ENCODE measurements around the gene RTRAF. TPM values are rescaled to one million over a fixed set of nuclear protein-coding genes. Genes with fewer than 3 reads are reported as not detected.

Gene RTRAF
- total RNA-seq, 1 donor from 2014 or later = 152 TPM

DNA sequence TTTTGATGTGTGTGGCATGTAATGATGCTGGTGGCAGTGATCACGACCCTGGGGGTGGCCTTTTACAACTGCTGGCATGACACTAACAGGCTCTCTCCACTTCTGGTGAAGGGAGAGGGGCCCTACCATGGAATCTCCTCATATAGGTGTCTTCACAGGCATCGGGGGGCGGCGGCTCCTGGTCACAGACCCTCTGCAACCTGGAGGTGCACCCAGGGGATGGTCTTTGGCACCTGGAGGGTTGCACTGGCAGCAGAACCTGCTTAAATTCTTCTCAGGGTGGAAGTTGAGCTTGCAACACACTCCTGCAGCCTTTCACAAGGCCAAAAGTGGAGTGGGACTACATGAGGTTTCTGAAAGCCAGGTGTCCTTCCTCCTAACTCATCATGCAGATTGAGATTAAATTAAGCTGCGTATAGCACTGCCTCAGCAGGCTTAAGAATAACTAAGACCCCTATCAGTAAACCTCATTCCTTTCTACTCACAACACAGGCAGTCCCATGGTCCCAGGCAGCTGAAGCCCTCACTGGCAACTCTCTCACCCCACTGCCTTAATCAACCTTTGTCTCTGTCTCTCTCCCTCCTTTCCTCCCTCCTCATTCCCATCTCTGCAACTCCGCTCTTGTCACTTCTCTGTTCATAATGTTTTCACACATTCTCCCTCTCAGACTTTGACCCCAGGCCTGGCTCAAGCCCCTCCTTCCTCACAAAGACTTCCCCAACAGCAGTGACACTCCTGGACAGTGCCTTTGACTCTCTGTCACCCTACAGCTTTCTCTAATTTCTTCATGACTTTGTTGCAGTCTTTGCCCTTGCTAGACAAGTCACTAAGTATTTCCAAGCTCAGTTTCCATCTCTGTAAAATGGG, 60.6 kb downstream of the RTRAF start:
- no peak for DNase-seq (ENCODE audit: low spot score)

GRCh38 chr14:52051251-52051650, 61.9 kb downstream of the RTRAF start:
- no peak for DNase-seq (ENCODE audit: low spot score)

- DNase-seq (ENCODE audit: low spot score) = no peak
Observed at GRCh38 chr14:52051871-52052270, 62.5 kb downstream of the RTRAF start.

GRCh38 chr14:52052288-52052943, 63.1 kb downstream of the RTRAF start:
- DNase-seq (ENCODE audit: low spot score) = no peak

DNA sequence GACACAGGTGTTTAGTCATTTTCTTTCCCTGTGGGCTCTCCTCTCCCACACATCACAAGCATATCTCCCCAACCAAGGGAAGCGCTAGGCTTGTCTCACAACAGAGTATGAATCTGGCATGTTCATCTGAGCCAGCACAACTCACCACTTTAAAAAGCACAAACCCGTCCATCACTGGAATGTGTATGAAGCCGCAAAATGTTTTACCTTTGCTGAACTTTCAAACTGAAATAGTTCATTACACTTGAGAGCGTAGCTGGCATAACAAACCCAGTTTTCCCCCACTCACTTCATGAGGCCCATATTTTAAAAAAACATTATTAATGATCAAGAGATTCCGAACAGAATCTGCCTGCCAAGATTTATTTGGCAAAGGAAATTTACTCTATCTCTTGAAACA, 63.7 kb downstream of the RTRAF start:
- DNase-seq (ENCODE audit: low spot score) = no peak

DNA sequence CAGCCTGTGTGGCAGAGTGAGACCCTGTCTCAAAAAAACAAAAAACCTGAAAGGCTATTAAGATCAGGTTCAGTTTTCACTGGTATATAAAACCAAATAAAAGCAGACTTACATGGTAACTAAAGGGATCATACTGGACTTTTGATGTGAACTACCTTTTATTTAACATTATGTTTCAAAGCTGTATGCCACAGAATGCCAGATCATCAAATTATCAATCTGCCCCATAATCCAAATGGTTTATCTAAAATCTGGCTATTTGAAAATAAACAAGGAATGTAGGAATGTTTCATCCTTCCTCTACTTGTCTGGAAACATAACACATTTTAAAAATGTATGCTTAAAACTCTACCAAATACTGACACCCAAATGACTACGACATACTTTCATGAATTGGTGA, 65.3 kb downstream of the RTRAF start:
- DNase-seq (ENCODE audit: low spot score) = no peak

DNA sequence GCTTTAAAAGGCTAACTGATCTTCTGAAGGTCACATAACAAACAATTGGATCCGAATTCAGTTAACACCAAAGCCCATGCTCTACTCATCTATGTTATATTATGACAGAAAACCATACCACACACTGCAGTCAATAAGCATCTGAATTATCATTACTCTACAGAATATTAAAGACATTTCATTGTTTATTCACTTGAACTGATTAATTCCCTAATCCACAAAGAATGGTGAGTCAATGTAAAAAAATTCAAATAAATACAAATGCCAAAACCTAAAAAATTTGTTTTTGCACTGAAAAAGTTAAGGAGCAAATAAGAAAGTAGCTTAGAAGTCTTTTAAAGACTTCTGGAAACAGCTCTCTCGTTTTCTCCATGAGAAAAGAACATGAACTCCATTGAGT, 65.8 kb downstream of the RTRAF start:
- no peak for DNase-seq (ENCODE audit: low spot score)

DNA sequence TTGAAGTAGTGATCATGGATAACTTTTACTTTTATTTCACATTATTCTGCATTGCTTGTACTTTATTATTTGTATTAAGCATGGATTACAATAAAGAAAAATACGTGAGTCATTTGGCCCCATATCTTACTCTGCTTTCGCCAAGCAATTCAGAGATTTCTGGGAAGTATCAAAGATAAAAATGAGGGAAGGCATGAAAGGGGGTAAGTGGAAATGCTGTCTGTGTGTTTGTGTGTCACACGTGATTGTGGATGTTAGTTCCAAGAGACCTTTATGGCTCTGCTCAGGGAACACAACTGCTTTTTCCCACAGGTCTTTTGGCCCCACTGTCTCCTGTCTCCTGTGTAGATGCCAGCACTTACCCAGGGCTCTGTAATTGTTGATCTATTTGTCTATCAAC, 69.0 kb downstream of the RTRAF start:
- no peak for DNase-seq (ENCODE audit: low spot score)

DNA sequence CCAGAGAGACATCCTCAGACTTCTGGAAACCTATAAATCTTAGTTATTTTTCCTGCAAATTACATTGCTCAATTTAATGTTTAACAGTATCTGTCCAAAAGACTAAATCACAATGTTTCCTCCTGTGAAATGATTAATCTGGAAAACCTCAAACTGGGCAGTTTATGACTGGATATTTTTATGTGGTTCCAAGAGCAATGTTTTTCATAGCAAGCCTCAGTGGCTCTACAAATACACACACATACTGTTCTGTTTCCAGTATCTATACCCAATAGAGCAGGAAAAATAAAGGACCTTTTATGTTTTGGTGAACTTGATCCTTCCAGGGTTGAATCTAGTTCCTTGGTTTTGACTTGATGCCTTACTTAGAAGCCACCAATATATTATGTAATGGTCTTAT, 70.3 kb downstream of the RTRAF start:
- DNase-seq (ENCODE audit: low spot score) = no peak

DNA sequence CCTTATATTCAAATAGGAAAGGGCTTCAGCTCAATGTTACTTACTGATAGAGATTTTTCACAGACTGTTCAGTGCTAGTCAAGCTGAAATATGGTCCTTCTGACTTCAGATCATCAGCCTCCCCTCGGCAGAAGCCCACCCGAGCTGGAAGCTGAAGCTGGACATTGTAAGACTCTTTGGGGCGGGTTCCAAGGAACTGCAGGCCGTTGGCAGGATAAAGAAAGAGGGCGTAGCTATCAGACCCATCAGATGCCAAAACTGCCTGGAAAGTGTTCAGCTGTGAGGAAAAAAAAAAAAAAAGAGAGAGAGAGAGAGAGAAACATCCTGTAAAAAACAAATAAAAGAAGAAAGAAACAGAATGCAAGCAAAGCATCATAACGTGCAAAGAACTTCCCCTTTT, 70.7 kb downstream of the RTRAF start:
- DNase-seq (ENCODE audit: low spot score) = no peak

Other genes with a start within 250 kb of the RTRAF start
- gene GNG2, start 128.9 kb upstream of the RTRAF start, total RNA-seq = 10.0 TPM
- 23.5 TPM for gene NID2, start 79.5 kb downstream of the RTRAF start, total RNA-seq